ENCODE results near the gene BANK1.

GRCh38 chr4:101801958-101802357, 11.4 kb downstream of the BANK1 start:
- TF ChIP-seq CTCF (IDR thresholded peaks at IDR 0.05; ENCODE audit: control extremely low read depth in 1 of 3, insufficient read depth in 1 of 3, low read depth in 1 of 3, low read length in 3 of 3) = no peak
- no peak for TF ChIP-seq EP300 (IDR thresholded peaks at IDR 0.05; ENCODE audit: borderline replicate concordance in 1 of 2, low read depth in 2 of 2, low read length in 2 of 2)
- TF ChIP-seq RAD21 (IDR thresholded peaks at IDR 0.05 in 1 of 2, conservative IDR thresholded peaks at IDR 0.05 in 1 of 2; ENCODE audit: low read depth in 2 of 2, low read length in 2 of 2) = no peak
- no peak for TF ChIP-seq EGR1 (IDR thresholded peaks at IDR 0.05; ENCODE audit: borderline replicate concordance, low read depth, low read length)
- no peak for TF ChIP-seq JUND (IDR thresholded peaks at IDR 0.05; ENCODE audit: low read length)
- TF ChIP-seq MAX (IDR thresholded peaks at IDR 0.05) = no peak
- TF ChIP-seq BRCA1 (IDR thresholded peaks at IDR 0.05; ENCODE audit: low read depth, low read length) = no peak
- TF ChIP-seq EZH2 (IDR thresholded peaks at IDR 0.05; ENCODE audit: low read depth, low read length, severe bottlenecking) = no peak
- no peak for TF ChIP-seq POLR2A (IDR thresholded peaks at IDR 0.05; ENCODE audit: control extremely low read depth in 1 of 2, low read depth in 2 of 2, low read length in 2 of 2)
- TF ChIP-seq USF2 (IDR thresholded peaks at IDR 0.05; ENCODE audit: low read length) = no peak
- no peak for TF ChIP-seq GABPA (IDR thresholded peaks at IDR 0.05; ENCODE audit: borderline replicate concordance, insufficient read depth, low read length)
- no peak for TF ChIP-seq YY1 (IDR thresholded peaks at IDR 0.05; ENCODE audit: low read depth, low read length)
- no peak for TF ChIP-seq TEAD4 (IDR thresholded peaks at IDR 0.05; ENCODE audit: low read depth, low read length)
- no peak for TF ChIP-seq ATF3 (IDR thresholded peaks at IDR 0.05; ENCODE audit: insufficient read depth, low read depth, low read length)
